ENCODE measurements around the gene DOK6. TPM values are rescaled to one million over a fixed set of nuclear protein-coding genes. Genes with fewer than 3 reads are reported as not detected.

DOK6 gene
- total and polyA plus RNA-seq, 2 of the 13 experiments (the other 11 are each of a cell fraction or from before 2014, with no cell fraction given) = 17.0 to 17.2 TPM

- TF ChIP-seq, protein P1, sequence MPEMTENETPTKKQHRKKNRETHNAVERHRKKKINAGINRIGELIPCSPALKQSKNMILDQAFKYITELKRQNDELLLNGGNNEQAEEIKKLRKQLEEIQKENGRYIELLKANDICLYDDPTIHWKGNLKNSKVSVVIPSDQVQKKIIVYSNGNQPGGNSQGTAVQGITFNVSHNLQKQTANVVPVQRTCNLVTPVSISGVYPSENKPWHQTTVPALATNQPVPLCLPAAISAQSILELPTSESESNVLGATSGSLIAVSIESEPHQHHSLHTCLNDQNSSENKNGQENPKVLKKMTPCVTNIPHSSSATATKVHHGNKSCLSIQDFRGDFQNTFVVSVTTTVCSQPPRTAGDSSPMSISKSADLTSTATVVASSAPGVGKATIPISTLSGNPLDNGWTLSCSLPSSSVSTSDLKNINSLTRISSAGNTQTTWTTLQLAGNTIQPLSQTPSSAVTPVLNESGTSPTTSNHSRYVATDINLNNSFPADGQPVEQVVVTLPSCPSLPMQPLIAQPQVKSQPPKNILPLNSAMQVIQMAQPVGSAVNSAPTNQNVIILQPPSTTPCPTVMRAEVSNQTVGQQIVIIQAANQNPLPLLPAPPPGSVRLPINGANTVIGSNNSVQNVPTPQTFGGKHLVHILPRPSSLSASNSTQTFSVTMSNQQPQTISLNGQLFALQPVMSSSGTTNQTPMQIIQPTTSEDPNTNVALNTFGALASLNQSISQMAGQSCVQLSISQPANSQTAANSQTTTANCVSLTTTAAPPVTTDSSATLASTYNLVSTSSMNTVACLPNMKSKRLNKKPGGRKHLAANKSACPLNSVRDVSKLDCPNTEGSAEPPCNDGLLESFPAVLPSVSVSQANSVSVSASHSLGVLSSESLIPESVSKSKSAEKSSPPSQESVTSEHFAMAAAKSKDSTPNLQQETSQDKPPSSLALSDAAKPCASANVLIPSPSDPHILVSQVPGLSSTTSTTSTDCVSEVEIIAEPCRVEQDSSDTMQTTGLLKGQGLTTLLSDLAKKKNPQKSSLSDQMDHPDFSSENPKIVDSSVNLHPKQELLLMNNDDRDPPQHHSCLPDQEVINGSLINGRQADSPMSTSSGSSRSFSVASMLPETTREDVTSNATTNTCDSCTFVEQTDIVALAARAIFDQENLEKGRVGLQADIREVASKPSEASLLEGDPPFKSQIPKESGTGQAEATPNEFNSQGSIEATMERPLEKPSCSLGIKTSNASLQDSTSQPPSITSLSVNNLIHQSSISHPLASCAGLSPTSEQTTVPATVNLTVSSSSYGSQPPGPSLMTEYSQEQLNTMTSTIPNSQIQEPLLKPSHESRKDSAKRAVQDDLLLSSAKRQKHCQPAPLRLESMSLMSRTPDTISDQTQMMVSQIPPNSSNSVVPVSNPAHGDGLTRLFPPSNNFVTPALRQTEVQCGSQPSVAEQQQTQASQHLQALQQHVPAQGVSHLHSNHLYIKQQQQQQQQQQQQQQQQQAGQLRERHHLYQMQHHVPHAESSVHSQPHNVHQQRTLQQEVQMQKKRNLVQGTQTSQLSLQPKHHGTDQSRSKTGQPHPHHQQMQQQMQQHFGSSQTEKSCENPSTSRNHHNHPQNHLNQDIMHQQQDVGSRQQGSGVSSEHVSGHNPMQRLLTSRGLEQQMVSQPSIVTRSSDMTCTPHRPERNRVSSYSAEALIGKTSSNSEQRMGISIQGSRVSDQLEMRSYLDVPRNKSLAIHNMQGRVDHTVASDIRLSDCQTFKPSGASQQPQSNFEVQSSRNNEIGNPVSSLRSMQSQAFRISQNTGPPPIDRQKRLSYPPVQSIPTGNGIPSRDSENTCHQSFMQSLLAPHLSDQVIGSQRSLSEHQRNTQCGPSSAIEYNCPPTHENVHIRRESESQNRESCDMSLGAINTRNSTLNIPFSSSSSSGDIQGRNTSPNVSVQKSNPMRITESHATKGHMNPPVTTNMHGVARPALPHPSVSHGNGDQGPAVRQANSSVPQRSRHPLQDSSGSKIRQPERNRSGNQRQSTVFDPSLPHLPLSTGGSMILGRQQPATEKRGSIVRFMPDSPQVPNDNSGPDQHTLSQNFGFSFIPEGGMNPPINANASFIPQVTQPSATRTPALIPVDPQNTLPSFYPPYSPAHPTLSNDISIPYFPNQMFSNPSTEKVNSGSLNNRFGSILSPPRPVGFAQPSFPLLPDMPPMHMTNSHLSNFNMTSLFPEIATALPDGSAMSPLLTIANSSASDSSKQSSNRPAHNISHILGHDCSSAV (CRISPR knock-in tag; IDR thresholded peaks at IDR 0.05; ENCODE audit: borderline replicate concordance) = no peak
- TF ChIP-seq ZNF761 (CRISPR knock-in tag; conservative IDR thresholded peaks at IDR 0.05) (no peak), ONECUT2 (CRISPR knock-in tag; IDR thresholded peaks at IDR 0.05) (no peak), ZNF225 (CRISPR knock-in tag; IDR thresholded peaks at IDR 0.05) (no peak)
- TF ChIP-seq, protein P2, sequence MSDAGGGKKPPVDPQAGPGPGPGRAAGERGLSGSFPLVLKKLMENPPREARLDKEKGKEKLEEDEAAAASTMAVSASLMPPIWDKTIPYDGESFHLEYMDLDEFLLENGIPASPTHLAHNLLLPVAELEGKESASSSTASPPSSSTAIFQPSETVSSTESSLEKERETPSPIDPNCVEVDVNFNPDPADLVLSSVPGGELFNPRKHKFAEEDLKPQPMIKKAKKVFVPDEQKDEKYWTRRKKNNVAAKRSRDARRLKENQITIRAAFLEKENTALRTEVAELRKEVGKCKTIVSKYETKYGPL (CRISPR knock-in tag; IDR thresholded peaks at IDR 0.05) = no peak
Measured at GRCh38 chr18:69556228-69556627, 155.5 kb downstream of the DOK6 start (continued).
